Measurements from ENCODE around the gene MPG. TPM values are rescaled to one million over a fixed set of nuclear protein-coding genes. Genes with fewer than 3 reads are reported as not detected.

Gene MPG
- total and polyA plus RNA-seq, 4 donors, result 25.4 to 84.1 (median 37.5) TPM

DNA sequence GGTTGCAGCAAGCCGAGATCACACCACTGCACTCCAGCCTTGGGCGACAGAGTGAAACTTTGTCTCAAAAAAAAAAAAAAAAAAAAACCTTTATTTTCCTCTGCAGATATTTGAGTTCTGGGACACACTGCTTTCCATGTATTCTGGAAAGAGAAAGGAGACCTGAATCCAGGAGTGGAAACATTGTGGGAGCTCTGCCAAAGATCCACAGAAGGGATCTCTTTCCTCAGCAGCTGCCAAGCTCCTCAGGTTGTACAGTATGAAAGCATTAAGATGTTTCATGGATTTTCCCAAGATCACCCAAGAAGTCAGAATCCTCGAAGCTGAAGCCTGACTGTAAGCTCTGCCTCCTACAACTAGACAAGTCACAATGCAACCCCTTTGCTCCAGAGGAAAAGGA is 47.0 kb downstream of the MPG start:
- 90% methylated on average over 3 of the region's 3 CpGs for WGBS
- Histone ChIP-seq H3K9ac (ENCODE audit: low read depth in 1 of 2, low read length in 2 of 2) (no peak overlapping the region), H3K4me3 (ENCODE audit: low read depth in 1 of 3, low read length in 3 of 3) (no peak overlapping the region), H3K9me3 (ENCODE audit: control insufficient read depth in 4 of 4, low read length in 3 of 4) (no peaks in the 10 kb centered on the region), H3K27me3 (ENCODE audit: control insufficient read depth in 4 of 4, insufficient read depth in 4 of 4, low read length in 3 of 4) (no peaks in the 10 kb centered on the region), H3K4me1 (ENCODE audit: control insufficient read depth in 4 of 4, insufficient read depth in 4 of 4, low read length in 3 of 4) (no peaks in the 10 kb centered on the region), H3K27ac (ENCODE audit: low read depth in 1 of 2, low read length in 2 of 2) (no peak overlapping the region), H3K36me3 (ENCODE audit: control insufficient read depth in 4 of 4, insufficient read depth in 3 of 4, low read depth in 1 of 4, low read length in 3 of 4) (peaks cover 1 to 3% (median 3%) of the 10 kb centered on the region in 4 donors)
- TF ChIP-seq, protein P1, sequence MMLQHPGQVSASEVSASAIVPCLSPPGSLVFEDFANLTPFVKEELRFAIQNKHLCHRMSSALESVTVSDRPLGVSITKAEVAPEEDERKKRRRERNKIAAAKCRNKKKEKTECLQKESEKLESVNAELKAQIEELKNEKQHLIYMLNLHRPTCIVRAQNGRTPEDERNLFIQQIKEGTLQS (IDR thresholded peaks at IDR 0.05), result no peak
- TF ChIP-seq JUND (IDR thresholded peaks at IDR 0.05) (no peak), RXRA (IDR thresholded peaks at IDR 0.05) (no peak), NR2F2 (IDR thresholded peaks at IDR 0.05) (no peak), HNF4G (IDR thresholded peaks at IDR 0.05) (no peak), HNF4A (conservative IDR thresholded peaks at IDR 0.05) (no peak)
- TF ChIP-seq, protein P2, sequence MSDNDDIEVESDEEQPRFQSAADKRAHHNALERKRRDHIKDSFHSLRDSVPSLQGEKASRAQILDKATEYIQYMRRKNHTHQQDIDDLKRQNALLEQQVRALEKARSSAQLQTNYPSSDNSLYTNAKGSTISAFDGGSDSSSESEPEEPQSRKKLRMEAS (IDR thresholded peaks at IDR 0.05), result no peak
- TF ChIP-seq, protein P3, sequence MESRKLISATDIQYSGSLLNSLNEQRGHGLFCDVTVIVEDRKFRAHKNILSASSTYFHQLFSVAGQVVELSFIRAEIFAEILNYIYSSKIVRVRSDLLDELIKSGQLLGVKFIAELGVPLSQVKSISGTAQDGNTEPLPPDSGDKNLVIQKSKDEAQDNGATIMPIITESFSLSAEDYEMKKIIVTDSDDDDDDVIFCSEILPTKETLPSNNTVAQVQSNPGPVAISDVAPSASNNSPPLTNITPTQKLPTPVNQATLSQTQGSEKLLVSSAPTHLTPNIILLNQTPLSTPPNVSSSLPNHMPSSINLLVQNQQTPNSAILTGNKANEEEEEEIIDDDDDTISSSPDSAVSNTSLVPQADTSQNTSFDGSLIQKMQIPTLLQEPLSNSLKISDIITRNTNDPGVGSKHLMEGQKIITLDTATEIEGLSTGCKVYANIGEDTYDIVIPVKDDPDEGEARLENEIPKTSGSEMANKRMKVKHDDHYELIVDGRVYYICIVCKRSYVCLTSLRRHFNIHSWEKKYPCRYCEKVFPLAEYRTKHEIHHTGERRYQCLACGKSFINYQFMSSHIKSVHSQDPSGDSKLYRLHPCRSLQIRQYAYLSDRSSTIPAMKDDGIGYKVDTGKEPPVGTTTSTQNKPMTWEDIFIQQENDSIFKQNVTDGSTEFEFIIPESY (IDR thresholded peaks at IDR 0.05), result no peak
- no peak for DNase-seq (ENCODE audit: low spot score)

DNA sequence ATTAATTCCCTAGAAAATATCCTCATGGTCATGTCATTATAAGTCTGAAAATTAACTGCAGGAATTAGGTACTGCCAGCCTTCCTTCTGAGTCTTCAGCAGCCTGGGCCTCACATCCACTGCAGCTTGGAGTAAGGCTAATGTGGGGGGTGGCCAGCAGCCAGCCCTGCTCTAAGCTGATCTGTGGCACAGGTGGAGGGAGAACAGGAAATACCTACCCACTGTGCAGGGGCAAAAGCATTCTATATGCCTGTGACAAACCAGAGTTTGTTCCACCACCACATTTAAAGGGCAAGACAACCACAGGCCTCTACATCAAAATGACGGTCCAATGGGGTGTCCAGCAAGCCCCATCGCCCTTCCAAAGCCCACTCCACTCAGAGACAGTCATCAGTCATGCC is 51.0 kb downstream of the MPG start:
- TF ChIP-seq, protein P2 (IDR thresholded peaks at IDR 0.05), result no peak
- TF ChIP-seq JUND (IDR thresholded peaks at IDR 0.05) (no peak), FOXA2 (IDR thresholded peaks at IDR 0.05) (no peak), HNF4G (IDR thresholded peaks at IDR 0.05) (no peak), RXRA (IDR thresholded peaks at IDR 0.05) (no peak), FOXA1 (IDR thresholded peaks at IDR 0.05) (no peak), RAD21 (IDR thresholded peaks at IDR 0.05) (no peak)
- TF ChIP-seq, protein P1 (IDR thresholded peaks at IDR 0.05), result no peak
- no peak overlapping the region for H3K27ac ChIP-seq (ENCODE audit: low read depth in 1 of 2, low read length in 2 of 2)
- H3K4me3 ChIP-seq (ENCODE audit: low read depth in 1 of 3, low read length in 3 of 3), result no peak overlapping the region
- 91% methylated on average over 2 of the region's 2 CpGs for WGBS
- H3K4me1 ChIP-seq (ENCODE audit: control insufficient read depth in 4 of 4, insufficient read depth in 4 of 4, low read length in 3 of 4), result no peaks in the 10 kb centered on the region
- H3K27me3 ChIP-seq (ENCODE audit: control insufficient read depth in 4 of 4, insufficient read depth in 4 of 4, low read length in 3 of 4), result no peaks in the 10 kb centered on the region
- H3K36me3 ChIP-seq (ENCODE audit: control insufficient read depth in 4 of 4, insufficient read depth in 3 of 4, low read depth in 1 of 4, low read length in 3 of 4), result no peaks in the 10 kb centered on the region
- H3K9me3 ChIP-seq (ENCODE audit: control insufficient read depth in 4 of 4, low read length in 3 of 4), result no peaks in the 10 kb centered on the region
- DNase-seq (ENCODE audit: low spot score), result no peak
- no peak overlapping the region for H3K9ac ChIP-seq (ENCODE audit: low read depth in 1 of 2, low read length in 2 of 2)

DNA sequence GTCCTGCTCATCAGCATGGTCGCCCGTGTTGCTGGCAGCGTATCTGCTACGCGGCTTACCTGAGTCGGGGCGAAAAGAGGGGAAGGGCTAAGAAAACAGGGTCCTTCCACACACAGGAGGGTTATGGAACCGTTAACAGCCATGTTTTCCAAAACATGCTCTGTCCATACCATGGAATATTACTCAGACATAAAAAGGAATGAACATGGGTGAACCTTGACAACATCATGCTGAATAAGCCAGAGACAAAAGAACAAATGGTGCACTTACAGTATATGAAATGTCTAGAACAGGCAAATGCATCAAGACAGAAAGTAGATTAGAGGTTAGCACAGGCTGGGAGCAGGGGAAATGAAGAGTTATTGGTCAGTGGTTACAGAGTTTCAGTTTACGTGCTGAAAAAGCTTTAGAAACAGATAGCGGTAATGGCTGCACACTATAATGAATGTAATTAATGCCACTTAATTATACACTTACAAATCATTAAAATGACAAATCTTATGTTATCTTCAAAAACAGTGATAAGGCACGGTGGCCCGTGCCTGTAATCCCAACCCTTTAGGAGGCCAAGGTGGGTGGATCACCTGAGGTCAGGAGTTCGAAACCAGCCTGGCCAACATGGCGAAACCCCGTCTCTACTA is 52.6 kb downstream of the MPG start:
- Histone ChIP-seq H3K9me3 (ENCODE audit: control insufficient read depth in 4 of 4, low read length in 3 of 4) (no peaks in the 10 kb centered on the region), H3K27ac (ENCODE audit: low read depth in 1 of 2, low read length in 2 of 2) (no peak overlapping the region), H3K9ac (ENCODE audit: low read depth in 1 of 2, low read length in 2 of 2) (no peak overlapping the region), H3K27me3 (ENCODE audit: control insufficient read depth in 4 of 4, insufficient read depth in 4 of 4, low read length in 3 of 4) (no peaks in the 10 kb centered on the region), H3K36me3 (ENCODE audit: control insufficient read depth in 4 of 4, insufficient read depth in 3 of 4, low read depth in 1 of 4, low read length in 3 of 4) (no peaks in the 10 kb centered on the region), H3K4me3 (ENCODE audit: low read depth in 1 of 3, low read length in 3 of 3) (no peak overlapping the region), H3K4me1 (ENCODE audit: control insufficient read depth in 4 of 4, insufficient read depth in 4 of 4, low read length in 3 of 4) (no peaks in the 10 kb centered on the region)
- DNase-seq (ENCODE audit: low spot score), result no peak
- TF ChIP-seq FOXA2 (IDR thresholded peaks at IDR 0.05) (no peak), TAF1 (conservative IDR thresholded peaks at IDR 0.05) (no peak), NR2F2 (IDR thresholded peaks at IDR 0.05) (no peak), EGR1 (IDR thresholded peaks at IDR 0.05; ENCODE audit: low read depth in 2 of 2) (no peak), HNF4A (conservative IDR thresholded peaks at IDR 0.05) (no peak), YY1 (IDR thresholded peaks at IDR 0.05) (no peak), FOXA1 (IDR thresholded peaks at IDR 0.05) (no peak), JUND (IDR thresholded peaks at IDR 0.05) (no peak), HNF4G (IDR thresholded peaks at IDR 0.05) (no peak), SP1 (IDR thresholded peaks at IDR 0.05) (no peak), GABPA (IDR thresholded peaks at IDR 0.05 in 1 of 2, conservative IDR thresholded peaks at IDR 0.05 in 1 of 2) (no peak), RXRA (IDR thresholded peaks at IDR 0.05) (no peak)
- TF ChIP-seq, protein P2 (IDR thresholded peaks at IDR 0.05), result no peak
- TF ChIP-seq, protein P4, sequence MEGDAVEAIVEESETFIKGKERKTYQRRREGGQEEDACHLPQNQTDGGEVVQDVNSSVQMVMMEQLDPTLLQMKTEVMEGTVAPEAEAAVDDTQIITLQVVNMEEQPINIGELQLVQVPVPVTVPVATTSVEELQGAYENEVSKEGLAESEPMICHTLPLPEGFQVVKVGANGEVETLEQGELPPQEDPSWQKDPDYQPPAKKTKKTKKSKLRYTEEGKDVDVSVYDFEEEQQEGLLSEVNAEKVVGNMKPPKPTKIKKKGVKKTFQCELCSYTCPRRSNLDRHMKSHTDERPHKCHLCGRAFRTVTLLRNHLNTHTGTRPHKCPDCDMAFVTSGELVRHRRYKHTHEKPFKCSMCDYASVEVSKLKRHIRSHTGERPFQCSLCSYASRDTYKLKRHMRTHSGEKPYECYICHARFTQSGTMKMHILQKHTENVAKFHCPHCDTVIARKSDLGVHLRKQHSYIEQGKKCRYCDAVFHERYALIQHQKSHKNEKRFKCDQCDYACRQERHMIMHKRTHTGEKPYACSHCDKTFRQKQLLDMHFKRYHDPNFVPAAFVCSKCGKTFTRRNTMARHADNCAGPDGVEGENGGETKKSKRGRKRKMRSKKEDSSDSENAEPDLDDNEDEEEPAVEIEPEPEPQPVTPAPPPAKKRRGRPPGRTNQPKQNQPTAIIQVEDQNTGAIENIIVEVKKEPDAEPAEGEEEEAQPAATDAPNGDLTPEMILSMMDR (IDR thresholded peaks at IDR 0.05; ENCODE audit: low read depth, low read length, missing input control), result no peak
- TF ChIP-seq, protein P1 (IDR thresholded peaks at IDR 0.05), result no peak
- TF ChIP-seq, protein P3 (IDR thresholded peaks at IDR 0.05), result no peak
- WGBS, result 96% methylated on average over 15 of the region's 15 CpGs

Data from liver (tissue), 9 donors.